Measurements from ENCODE around the gene PADI3.

- TF ChIP-seq CTCF (conservative IDR thresholded peaks at IDR 0.05; ENCODE audit: low read depth, low read length): no peak
- TF ChIP-seq ELK1 (IDR thresholded peaks at IDR 0.05; ENCODE audit: borderline replicate concordance, low read depth, low read length): no peak
- no peak for TF ChIP-seq SMC3 (IDR thresholded peaks at IDR 0.05; ENCODE audit: low read depth, low read length)
- TF ChIP-seq USF2 (IDR thresholded peaks at IDR 0.05; ENCODE audit: low read depth, low read length): no peak
- TF ChIP-seq POLR2A (IDR thresholded peaks at IDR 0.05; ENCODE audit: low read depth, low read length): no peak
- no peak for TF ChIP-seq MAFK (IDR thresholded peaks at IDR 0.05; ENCODE audit: low read depth, low read length)
- no peak for TF ChIP-seq RCOR1 (IDR thresholded peaks at IDR 0.05; ENCODE audit: insufficient replicate concordance, low read length)
- no peak for TF ChIP-seq RAD21 (IDR thresholded peaks at IDR 0.05; ENCODE audit: low read length)
These were observed 41.9 kb upstream of the PADI3 start for GRCh38 chr1:17207046-17207445.
